HEK293 (cell line): ENCODE data around the gene C6orf120.

Experiments
- ZBTB7A ChIP-seq: fragments of 450-650 bp; formaldehyde crosslinking; IDR thresholded peaks from 2 replicates; pipeline ENCODE4 v1.5.1; 2016; ENCODE audit warnings: low read depth, missing biosample characterization, missing genetic modification characterization
- ZNF610 ChIP-seq: fragments of 450-650 bp; formaldehyde crosslinking; IDR thresholded peaks from 2 replicates; pipeline ENCODE4 v1.5.1; 2016; ENCODE audit warnings: missing biosample characterization, missing genetic modification characterization, borderline replicate concordance
- TF ChIP-seq, protein P1 (sequence below): fragments of 450-650 bp; formaldehyde crosslinking; IDR thresholded peaks from 2 replicates; pipeline ENCODE4 v1.5.1; 2016; ENCODE audit warnings: missing biosample characterization, missing genetic modification characterization, low read depth
- TF ChIP-seq, protein P2 (sequence below): fragments of 450-650 bp; formaldehyde crosslinking; IDR thresholded peaks from 2 replicates; pipeline ENCODE4 v1.5.1; 2016; ENCODE audit warnings: missing biosample characterization, missing genetic modification characterization
- TF ChIP-seq, protein P3 (sequence below): fragments of 450-650 bp; formaldehyde crosslinking; IDR thresholded peaks from 2 replicates; pipeline ENCODE4 v1.5.1; 2017; ENCODE audit warnings: missing biosample characterization, mild to moderate bottlenecking, missing genetic modification characterization, moderate library complexity

DNA sequence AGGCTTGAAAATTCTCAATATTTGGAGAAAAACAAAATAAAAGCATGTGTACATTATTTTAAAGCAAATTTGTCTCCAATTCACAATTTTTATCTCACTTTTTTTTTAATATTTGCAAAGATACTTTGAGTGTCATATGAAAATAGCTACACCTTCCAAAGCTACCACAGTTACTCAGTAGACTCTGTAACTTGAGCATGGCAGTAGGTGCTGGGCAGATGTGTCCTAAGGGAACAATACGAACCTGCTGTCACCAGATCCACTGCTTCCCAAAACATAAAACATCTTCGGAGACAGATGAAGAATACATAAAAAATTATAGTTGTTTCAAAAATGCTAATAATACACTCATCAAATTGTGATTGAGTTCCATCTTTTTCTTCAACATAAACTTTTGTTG lies 10.7 kb upstream of the C6orf120 start:
- TF ChIP-seq, protein P1, sequence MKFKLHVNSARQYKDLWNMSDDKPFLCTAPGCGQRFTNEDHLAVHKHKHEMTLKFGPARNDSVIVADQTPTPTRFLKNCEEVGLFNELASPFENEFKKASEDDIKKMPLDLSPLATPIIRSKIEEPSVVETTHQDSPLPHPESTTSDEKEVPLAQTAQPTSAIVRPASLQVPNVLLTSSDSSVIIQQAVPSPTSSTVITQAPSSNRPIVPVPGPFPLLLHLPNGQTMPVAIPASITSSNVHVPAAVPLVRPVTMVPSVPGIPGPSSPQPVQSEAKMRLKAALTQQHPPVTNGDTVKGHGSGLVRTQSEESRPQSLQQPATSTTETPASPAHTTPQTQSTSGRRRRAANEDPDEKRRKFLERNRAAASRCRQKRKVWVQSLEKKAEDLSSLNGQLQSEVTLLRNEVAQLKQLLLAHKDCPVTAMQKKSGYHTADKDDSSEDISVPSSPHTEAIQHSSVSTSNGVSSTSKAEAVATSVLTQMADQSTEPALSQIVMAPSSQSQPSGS (tag by site-specific recombination), result no peak
- no peak for TF ChIP-seq ZNF610 (tag by site-specific recombination)
- TF ChIP-seq, protein P2, sequence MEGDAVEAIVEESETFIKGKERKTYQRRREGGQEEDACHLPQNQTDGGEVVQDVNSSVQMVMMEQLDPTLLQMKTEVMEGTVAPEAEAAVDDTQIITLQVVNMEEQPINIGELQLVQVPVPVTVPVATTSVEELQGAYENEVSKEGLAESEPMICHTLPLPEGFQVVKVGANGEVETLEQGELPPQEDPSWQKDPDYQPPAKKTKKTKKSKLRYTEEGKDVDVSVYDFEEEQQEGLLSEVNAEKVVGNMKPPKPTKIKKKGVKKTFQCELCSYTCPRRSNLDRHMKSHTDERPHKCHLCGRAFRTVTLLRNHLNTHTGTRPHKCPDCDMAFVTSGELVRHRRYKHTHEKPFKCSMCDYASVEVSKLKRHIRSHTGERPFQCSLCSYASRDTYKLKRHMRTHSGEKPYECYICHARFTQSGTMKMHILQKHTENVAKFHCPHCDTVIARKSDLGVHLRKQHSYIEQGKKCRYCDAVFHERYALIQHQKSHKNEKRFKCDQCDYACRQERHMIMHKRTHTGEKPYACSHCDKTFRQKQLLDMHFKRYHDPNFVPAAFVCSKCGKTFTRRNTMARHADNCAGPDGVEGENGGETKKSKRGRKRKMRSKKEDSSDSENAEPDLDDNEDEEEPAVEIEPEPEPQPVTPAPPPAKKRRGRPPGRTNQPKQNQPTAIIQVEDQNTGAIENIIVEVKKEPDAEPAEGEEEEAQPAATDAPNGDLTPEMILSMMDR, result no peak
- TF ChIP-seq, protein P3, sequence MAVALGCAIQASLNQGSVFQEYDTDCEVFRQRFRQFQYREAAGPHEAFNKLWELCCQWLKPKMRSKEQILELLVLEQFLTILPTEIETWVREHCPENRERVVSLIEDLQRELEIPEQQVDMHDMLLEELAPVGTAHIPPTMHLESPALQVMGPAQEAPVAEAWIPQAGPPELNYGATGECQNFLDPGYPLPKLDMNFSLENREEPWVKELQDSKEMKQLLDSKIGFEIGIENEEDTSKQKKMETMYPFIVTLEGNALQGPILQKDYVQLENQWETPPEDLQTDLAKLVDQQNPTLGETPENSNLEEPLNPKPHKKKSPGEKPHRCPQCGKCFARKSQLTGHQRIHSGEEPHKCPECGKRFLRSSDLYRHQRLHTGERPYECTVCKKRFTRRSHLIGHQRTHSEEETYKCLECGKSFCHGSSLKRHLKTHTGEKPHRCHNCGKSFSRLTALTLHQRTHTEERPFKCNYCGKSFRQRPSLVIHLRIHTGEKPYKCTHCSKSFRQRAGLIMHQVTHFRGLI (tag by site-specific recombination), result no peak
- TF ChIP-seq ZBTB7A (tag by site-specific recombination), result no peak
